GM12864 (cell line): ENCODE data around the gene ARSB.
"Not testable (repeated sequence)": the region's sequence is repeated elsewhere in the genome, so short reads cannot be mapped to it uniquely, and the experiment has no call there.

Experiments used
- DNase-seq: peaks from one replicate; pipeline ENCODE4 v3.0.0-alpha.2; 2011; ENCODE audit warnings: low read depth
- H3K4me3 ChIP-seq: 2 replicates; pipeline ENCODE4 v1.5.1; 2011; ENCODE audit warnings: mild to moderate bottlenecking, low read depth, low read length, control low read depth
- TF ChIP-seq, protein P1 (sequence below): IDR thresholded peaks from 2 replicates; pipeline ENCODE4 v1.5.1; 2011; ENCODE audit warnings: low read depth, mild to moderate bottlenecking, moderate library complexity, low read length, control low read depth, inconsistent platforms; ENCODE audit errors: missing control alignments

ARSB gene

DNA sequence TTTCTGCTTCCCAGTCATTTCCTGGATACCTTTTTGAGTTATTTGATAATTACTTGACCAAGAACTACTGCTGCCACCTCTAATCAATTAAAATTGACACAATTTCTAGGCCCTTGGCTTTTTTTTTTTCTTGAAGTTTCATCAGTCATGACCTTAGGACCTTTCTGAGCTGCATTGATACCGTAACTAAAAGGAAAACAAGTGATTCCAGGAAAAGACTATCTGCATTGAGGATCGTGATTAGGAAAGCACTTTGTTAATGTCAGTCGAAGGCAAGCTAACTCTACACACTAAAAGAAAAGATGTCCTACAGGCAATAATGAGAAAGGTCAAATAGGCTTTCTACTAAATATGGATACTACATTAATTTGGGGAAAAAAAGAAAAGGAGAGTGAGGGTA, 69.9 kb downstream of the ARSB start:
- TF ChIP-seq, protein P1, sequence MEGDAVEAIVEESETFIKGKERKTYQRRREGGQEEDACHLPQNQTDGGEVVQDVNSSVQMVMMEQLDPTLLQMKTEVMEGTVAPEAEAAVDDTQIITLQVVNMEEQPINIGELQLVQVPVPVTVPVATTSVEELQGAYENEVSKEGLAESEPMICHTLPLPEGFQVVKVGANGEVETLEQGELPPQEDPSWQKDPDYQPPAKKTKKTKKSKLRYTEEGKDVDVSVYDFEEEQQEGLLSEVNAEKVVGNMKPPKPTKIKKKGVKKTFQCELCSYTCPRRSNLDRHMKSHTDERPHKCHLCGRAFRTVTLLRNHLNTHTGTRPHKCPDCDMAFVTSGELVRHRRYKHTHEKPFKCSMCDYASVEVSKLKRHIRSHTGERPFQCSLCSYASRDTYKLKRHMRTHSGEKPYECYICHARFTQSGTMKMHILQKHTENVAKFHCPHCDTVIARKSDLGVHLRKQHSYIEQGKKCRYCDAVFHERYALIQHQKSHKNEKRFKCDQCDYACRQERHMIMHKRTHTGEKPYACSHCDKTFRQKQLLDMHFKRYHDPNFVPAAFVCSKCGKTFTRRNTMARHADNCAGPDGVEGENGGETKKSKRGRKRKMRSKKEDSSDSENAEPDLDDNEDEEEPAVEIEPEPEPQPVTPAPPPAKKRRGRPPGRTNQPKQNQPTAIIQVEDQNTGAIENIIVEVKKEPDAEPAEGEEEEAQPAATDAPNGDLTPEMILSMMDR: no peak
- no peak overlapping the region for H3K4me3 ChIP-seq
- DNase-seq: no peak

DNA sequence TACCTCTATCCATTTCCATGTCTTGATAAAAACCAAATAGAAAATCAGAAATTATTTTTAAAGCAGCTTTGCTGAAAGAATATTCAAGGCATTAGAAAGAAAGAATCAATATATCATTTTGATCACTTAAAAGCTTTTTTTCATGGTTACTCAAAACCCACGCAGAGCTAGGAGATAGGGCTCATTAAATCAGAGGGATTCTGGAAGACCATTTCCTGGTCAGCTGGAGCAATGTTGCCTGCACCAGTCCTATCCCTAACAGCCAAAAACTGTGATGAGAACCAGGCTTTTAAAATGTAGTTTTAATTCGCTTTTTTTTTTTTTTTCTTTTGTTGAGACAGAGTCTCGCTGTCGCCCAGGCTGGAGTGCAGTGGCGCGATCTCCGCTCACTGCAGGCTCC, 72.3 kb downstream of the ARSB start:
- no peak for DNase-seq
- TF ChIP-seq, protein P1: no peak
- no peak overlapping the region for H3K4me3 ChIP-seq

DNA sequence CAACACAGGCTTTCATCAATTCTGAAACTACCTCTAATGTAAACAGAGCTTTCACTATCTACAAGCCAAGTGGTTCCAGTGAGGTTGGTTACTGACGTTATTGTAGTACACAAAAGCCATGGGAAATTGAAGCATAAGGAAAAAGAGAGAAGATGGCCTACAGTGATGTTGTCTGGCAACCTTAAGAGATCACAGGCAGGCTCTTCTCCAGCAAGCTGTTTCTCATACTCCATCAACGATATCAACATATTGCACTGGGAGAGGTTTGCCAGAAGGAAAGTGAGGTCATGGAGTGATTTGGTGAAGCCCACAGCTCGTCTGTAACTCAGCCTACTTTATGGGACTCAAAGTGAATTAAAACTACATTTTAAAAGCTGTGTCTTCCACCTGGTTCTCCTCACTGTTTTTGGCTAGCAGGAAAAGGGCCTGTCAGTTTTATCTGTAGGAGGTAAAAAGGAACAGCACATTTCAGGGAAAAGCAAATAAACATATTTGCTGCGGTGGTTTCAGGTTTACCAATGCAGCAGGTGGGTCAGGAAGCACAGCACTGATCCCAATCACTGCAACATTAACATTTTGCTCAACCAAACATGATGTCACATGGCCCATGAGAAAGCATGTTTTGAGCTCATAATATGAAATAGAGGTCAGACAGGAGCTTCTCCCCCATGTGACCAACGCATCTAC, 72.9 kb downstream of the ARSB start:
- TF ChIP-seq, protein P1: no peak
- H3K4me3 ChIP-seq: no peak overlapping the region
- DNase-seq: no peak

DNA sequence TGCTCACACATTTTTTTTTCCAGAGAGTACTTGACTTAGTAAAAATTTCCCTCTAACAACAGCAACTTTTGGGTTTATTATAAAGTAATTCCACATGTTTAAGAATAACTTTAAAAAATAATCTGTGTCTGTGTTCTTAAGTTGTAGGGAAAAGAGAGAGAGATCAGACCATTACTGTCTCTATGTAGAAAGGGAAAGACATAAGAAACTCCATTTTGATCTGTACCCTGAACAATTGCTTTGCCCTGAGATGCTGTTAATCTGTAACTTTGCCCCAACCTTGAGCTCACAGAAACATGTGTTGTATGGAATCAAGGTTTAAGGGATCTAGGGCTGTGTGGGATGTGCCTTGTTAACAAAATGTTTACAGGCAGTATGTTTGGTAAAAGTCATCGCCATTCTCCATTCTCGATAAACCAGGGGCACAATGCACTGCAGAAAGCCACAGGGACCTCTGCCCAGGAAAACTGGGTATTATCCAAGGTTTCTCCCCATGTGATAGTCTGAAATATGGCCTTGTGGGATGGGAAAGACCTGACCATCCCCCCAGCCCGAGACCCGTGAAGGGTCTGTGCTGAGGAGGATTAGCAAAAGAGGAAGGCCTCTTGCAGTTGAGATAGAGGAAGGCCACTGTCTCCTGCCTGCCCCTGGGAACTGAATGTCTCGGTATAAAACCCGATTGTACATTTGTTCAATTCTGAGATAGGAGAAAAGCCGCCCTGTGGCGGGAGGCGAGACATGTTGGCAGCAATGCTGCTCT, 75.7 kb downstream of the ARSB start:
- not testable (repeated sequence) for DNase-seq, H3K4me3 ChIP-seq

DNA sequence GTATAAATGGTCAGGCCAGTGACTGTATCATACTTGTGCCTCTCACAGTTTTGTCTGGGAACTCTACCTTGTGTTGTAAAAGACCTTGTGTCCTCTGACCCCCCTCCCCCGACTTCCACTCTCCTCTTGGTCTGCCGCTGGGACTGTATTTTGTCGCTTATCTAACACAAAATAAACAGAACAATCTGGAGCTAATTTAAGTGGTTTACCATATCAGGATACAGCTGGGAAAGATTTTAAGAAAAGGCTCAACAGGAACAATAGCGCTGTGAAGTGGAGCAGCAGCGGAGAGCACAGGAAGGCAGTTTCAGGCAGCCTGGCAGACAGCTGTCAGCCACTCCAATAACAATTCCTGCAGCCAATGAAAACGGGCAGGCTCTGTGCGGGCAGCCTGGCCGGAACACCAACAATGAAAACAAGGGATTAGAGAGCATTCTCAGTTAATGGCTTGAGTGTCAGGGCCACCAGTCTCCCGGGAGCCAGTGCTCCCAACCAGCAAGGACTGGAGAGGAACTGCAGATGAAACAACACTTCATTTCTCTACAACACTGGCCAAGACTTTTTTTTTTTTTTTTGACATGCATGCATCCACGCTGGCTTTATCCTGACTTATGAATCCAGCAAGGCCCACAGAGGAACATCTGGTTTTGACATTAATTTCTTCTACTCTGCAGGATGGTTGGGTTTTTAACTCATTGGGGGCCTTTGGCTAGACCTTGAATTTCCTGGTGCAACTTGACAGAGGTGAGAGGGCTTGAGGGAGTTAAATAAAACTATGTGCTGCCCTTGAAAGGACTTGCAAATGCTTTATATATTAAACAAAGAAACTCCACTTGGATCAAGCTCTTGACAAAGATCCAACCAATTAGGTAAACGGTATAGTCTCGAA, 76.7 kb downstream of the ARSB start:
- H3K4me3 ChIP-seq: no peak overlapping the region

DNA sequence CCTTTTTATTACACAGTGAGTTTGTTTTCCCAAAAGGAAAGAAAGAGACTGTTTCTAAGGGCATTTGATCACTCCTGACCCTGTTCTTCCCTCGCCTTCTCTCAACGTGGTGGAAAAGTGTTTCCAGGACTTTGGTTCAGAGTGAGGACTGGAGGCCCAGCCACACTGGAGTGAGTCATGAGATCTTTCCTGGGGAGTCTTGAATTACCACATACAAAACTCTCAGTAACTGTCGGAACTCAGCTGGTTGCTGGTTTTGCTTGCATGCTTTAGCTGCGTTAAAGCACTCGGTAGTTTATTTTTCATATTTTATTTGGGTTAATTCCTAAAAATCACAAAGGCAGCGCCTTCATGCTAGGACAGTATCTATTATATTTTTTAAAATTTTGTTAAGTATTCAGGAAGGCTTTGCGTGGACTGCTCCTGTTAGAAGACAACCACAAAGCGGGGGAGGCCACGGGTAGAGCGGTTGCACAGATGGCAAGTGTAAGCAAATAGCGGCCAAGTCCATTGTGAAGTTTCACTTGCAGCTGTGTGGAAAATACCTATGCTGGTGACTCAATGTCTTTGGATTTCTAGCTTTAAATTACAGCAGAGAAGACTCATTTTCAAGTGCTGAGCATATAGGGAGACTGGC, 77.7 kb downstream of the ARSB start:
- DNase-seq: no peak
- TF ChIP-seq, protein P1: no peak
- H3K4me3 ChIP-seq: no peak overlapping the region

More for the DNA sequence above, 76.7 kb downstream of the ARSB start:
- DNase-seq: no peak
- TF ChIP-seq, protein P1: no peak
